SK-N-MC (cell line): ENCODE results near the gene CRTC1.

Experiments used
- EZH2 ChIP-seq: fragments of 200-600 bp; sonication (generic); IDR thresholded peaks from one replicate; pipeline ENCODE4 v1.6.1; 2017; ENCODE audit warnings: antibody characterized with exemption
- FOXP2 ChIP-seq: optimal IDR thresholded peaks from 2 replicates; pipeline ENCODE3; 2011; ENCODE audit warnings: mild to moderate bottlenecking, moderate library complexity; ENCODE audit not compliant: insufficient read depth; ENCODE audit errors: extremely low read length, control extremely low read depth
- POLR2AphosphoS5 ChIP-seq: IDR thresholded peaks from 2 replicates; pipeline ENCODE4 v1.6.1; 2012; ENCODE audit warnings: mild to moderate bottlenecking, low read depth, low read length, borderline replicate concordance

DNA sequence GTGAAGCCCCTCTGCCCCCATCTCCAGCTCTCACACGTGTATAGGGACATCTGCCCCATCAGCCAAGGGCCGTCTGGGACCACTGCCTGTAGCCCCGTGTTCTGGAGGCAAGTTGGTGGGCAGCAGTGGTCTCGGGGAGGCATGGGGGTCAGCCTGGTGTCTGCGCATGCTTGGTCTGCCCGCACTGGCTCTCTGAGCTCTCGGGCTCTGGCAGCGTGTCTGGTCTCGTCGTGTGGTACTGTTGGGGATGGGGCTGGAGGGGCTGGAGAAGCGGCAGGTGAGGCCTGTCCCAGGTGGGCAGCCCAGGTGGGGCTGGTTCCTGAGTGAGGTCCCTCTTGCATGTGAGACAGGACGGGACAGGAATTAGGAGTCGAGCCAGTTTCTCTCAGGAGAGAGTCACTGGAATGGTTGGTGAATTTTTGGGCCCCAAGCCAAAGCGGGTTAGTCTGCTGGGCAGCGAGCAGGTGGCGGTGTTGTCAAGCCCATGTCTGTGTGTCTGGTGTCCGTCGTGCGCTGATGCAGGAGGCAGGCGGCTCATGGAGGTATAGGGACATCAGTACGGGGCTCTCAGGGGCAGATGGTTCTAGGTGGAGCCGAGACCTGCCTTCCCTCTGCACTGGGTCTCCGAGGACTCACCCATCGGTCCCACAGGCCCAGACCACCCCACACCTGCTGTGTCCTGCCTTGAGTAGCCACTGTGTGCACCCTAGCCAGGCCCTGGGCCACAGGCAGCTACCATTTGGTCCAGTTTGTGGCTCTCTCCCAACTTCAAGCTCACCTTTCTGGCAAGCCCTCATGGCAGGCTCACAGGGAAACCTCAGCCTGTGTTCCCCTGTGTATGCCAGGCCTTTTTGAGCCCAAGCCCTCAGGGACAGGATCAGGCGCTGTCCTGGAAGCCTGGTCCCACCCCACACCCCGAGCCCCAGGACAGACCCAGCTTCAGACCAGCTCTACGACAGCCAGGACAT, 89.4 kb downstream of the CRTC1 start:
- TF ChIP-seq POLR2AphosphoS5 (no peak), EZH2 (no peak), FOXP2 (no peak)
